Natural killer cell (primary cell): ENCODE results near the gene CNKSR1. TPM values are rescaled to one million over a fixed set of nuclear protein-coding genes. Genes with fewer than 3 reads are reported as not detected.
A peak's percentile ranks its signal among the peaks of the same experiment; 100 is the strongest.

Source experiments
- ATAC-seq, 3 donors: fragments of 150-1000 bp in 2 of 3; fragments of 200-7000 bp in 1 of 3; cut with Tn5 transposase; 1 replicate in 1 of 3; 2 replicates in 2 of 3; pipeline ENCODE4 v1.10.0; 2021; ENCODE audit warnings: mild to moderate bottlenecking in 2 of 3, moderate library complexity in 2 of 3
- DNase-seq, 2 donors: peaks; one replicate each; pipeline versions ENCODE4 v3.0.0 to v3.0.0-alpha.2; 2013 to 2021; ENCODE audit warnings: mixed read lengths in 1 of 2
- H3K27ac ChIP-seq: one replicate; pipeline ENCODE4 v1.5.1; 2013; ENCODE audit warnings: mild to moderate bottlenecking, low read length
- H3K27me3 ChIP-seq: one replicate; pipeline ENCODE4 v1.6.1; 2013; ENCODE audit warnings: low read length; ENCODE audit not compliant: control insufficient read depth, insufficient read depth
- H3K36me3 ChIP-seq: one replicate; pipeline ENCODE4 v1.6.1; 2013; ENCODE audit warnings: low read length; ENCODE audit not compliant: control insufficient read depth, insufficient read depth
- H3K4me1 ChIP-seq: one replicate; pipeline ENCODE4 v1.6.1; 2013; ENCODE audit warnings: low read length; ENCODE audit not compliant: control insufficient read depth, insufficient read depth
- H3K4me3 ChIP-seq: one replicate; pipeline ENCODE4 v1.5.1; 2013; ENCODE audit warnings: low read length
- H3K9me3 ChIP-seq: one replicate; pipeline ENCODE4 v1.6.1; 2013; ENCODE audit warnings: low read length; ENCODE audit not compliant: control insufficient read depth, insufficient read depth
- H3K27ac Mint-ChIP-seq, 2 donors: one replicate each; pipeline ENCODE4 v1.8.0; 2022; ENCODE audit warnings: mild to moderate bottlenecking in 2 of 2, mixed read lengths in 2 of 2, moderate library complexity in 1 of 2
- H3K27me3 Mint-ChIP-seq, 2 donors: one replicate each; pipeline ENCODE4 v1.8.0; 2022; ENCODE audit warnings: low read depth in 2 of 2, mixed read lengths in 2 of 2
- H3K36me3 Mint-ChIP-seq: one replicate; pipeline ENCODE4 v1.8.0; 2022; ENCODE audit warnings: mixed read lengths
- H3K4me1 Mint-ChIP-seq, 2 donors: one replicate each; pipeline ENCODE4 v1.8.0; 2022; ENCODE audit warnings: mixed read lengths in 2 of 2
- H3K4me3 Mint-ChIP-seq: one replicate; pipeline ENCODE4 v1.8.0; 2022; ENCODE audit warnings: mild to moderate bottlenecking, moderate library complexity, mixed read lengths
- H3K9me3 Mint-ChIP-seq, 2 donors: one replicate each; pipeline ENCODE4 v1.8.0; 2022; ENCODE audit warnings: mixed read lengths in 2 of 2
- CTCF ChIP-seq: fragments of 200-600 bp; IDR thresholded peaks from one replicate; pipeline ENCODE4 v1.8.0; 2022; ENCODE audit warnings: antibody characterized with exemption
- WGBS: methylation state at CpG from one replicate; pipeline ENCODE4 v1.1.7; 2013; ENCODE audit warnings: missing lambda C conversion rate; ENCODE audit not compliant: insufficient coverage; 5-methylcytosine and 5-hydroxymethylcytosine counted together
- intact Hi-C: fragments of 100-400 bp; cut with micrococcal nuclease; formaldehyde crosslinking; loops from one replicate; pipeline ENCODE4 v1.14.2; 2022
- total RNA-seq, 4 donors: library from RNA; stranded (reverse); fragments of 120-200 nt in 1 of 4; gene quantifications; one replicate each; pipeline versions ENCODE4 v1.2.3 to v1.2.4, GENCODE V29; 2013 to 2022

CNKSR1 gene
- total RNA-seq, 3 donors from 2014 or later (not counting 1 experiment from before 2014, with no cell fraction given) = 0.89 to 1.9 (median 1.0) TPM

DNA sequence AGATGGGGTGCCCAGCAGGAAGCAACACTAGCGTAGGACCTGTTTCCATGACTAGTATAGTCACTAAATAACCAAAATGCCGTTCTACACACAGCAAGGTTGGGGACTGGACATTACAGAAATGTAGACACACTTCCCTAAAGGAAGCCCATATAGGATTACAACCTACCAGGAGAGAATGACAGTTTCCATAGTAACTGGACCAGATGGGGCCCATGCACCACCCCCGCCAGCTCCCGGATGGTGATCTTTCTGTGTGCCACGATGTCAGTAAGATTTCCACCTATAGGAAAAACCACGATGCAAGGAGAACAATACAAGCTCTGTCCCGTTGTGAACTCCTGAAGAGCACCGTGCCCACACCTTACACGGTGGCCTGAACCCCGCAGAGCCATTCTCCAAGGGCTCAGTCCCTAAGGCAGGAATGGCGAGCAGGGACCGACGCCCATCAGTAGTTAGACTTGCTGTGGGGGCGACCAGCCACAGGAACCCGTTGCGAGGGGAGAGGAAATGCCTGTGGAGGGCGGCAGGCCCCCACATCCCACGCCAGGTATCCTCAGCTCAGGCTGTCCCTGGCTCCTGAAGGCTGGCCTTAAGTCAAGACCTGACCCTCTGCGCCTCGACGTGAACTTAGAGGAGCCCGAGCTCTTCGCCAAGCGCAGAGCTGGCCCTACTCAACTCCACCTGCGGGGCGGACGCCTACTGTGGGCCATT is 43.1 kb downstream of the CNKSR1 start:
- no peak for DNase-seq
- H3K4me1 ChIP-seq = peaks cover 8% of the 10 kb centered on the region
- no peak for ATAC-seq
- intact Hi-C loops = no loop called here
- Mint-ChIP-seq H3K27me3 (peaks cover 0 to 2% of the 10 kb centered on the region in 2 donors), H3K27ac (no peak overlapping the region), H3K36me3 (no peaks in the 10 kb centered on the region), H3K4me3 (no peak overlapping the region), H3K9me3 (no peaks in the 10 kb centered on the region), H3K4me1 (peaks cover 0 to 5% of the 10 kb centered on the region in 2 donors)
- 74% methylated on average over 27 of the region's 27 CpGs for WGBS
- no peaks in the 10 kb centered on the region for H3K36me3 ChIP-seq
- H3K27ac ChIP-seq = no peak overlapping the region
- no peaks in the 10 kb centered on the region for H3K9me3 ChIP-seq
- H3K27me3 ChIP-seq = no peaks in the 10 kb centered on the region
- no peak overlapping the region for H3K4me3 ChIP-seq
- no peak for TF ChIP-seq CTCF

DNA sequence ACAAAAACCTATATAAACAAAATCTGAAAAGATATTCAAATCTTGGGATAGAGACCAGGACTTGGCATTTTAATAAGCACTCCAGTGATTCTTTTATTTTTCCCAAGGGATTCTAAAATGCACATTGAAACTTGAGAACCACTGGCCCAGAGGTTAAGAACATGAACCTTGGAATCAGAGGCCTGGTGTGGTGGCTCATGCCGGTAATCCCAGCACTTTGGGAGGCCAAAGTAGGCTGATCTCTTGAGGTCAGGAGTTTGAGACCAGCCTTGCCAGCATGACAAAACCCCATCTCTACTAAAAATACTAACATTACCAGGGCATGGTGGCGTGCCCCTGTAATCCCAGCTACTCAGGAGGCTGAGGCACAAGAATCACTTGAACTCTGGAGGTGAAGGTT is 43.8 kb downstream of the CNKSR1 start:
- DNase-seq = no peak
- Histone ChIP-seq H3K4me1 (peaks cover 15% of the 10 kb centered on the region), H3K9me3 (no peaks in the 10 kb centered on the region), H3K27ac (no peak overlapping the region), H3K4me3 (no peak overlapping the region), H3K36me3 (no peaks in the 10 kb centered on the region), H3K27me3 (peaks cover 3% of the 10 kb centered on the region)
- no peak overlapping the region for H3K4me3 Mint-ChIP-seq
- H3K4me1 Mint-ChIP-seq = peaks cover 7 to 12% of the 10 kb centered on the region in 2 donors
- no peak overlapping the region for H3K27ac Mint-ChIP-seq
- TF ChIP-seq CTCF = no peak
- intact Hi-C loops = no loop called here
- H3K36me3 Mint-ChIP-seq = no peaks in the 10 kb centered on the region
- 91% methylated on average over 2 of the region's 2 CpGs for WGBS
- no peaks in the 10 kb centered on the region for H3K9me3 Mint-ChIP-seq
- peaks cover 7 to 8% of the 10 kb centered on the region in 2 donors for H3K27me3 Mint-ChIP-seq
- ATAC-seq = no peak

DNA sequence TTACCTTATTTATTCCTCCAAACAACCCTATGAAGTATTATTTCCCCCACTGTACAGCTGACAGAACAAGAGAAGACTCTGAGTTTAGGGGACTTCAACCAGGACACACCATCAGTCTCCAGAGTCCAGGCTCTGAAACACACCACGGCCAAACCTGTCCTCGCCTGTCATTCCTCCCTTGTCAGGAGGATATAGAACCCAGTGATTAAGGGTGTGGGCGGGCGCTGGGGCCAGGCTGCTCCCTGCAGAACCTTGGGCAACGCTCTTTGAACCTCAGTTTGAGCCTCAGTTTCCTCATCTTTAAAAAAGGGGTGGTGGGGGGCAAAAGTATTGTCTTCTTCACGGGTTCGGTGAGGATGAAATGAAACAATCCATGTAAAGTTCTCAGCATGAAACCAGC is 47.3 kb downstream of the CNKSR1 start:
- intact Hi-C loops = no loop called here
- ATAC-seq (no peak), DNase-seq (no peak)
- 88% methylated on average over 7 of the region's 7 CpGs for WGBS
- H3K4me3 Mint-ChIP-seq = peak overlapping the region; percentile 9
- Histone ChIP-seq H3K4me1 (peaks cover 15% of the 10 kb centered on the region), H3K27ac (no peak overlapping the region), H3K27me3 (peaks cover 7% of the 10 kb centered on the region), H3K9me3 (no peaks in the 10 kb centered on the region), H3K4me3 (no peak overlapping the region), H3K36me3 (no peaks in the 10 kb centered on the region)
- no peaks in the 10 kb centered on the region for H3K36me3 Mint-ChIP-seq
- H3K9me3 Mint-ChIP-seq = no peaks in the 10 kb centered on the region
- peaks cover 9 to 15% of the 10 kb centered on the region in 2 donors for H3K4me1 Mint-ChIP-seq
- no peak for TF ChIP-seq CTCF
- peaks cover 12 to 26% of the 10 kb centered on the region in 2 donors for H3K27me3 Mint-ChIP-seq
- H3K27ac Mint-ChIP-seq = no peak overlapping the region
